Measurements from ENCODE around the gene CNN3. TPM values are rescaled to one million over a fixed set of nuclear protein-coding genes. Genes with fewer than 3 reads are reported as not detected.

Gene CNN3
- total and polyA plus RNA-seq, 2 of the 4 experiments (the other 2 are of a cell fraction): 249 to 552 TPM

DNA sequence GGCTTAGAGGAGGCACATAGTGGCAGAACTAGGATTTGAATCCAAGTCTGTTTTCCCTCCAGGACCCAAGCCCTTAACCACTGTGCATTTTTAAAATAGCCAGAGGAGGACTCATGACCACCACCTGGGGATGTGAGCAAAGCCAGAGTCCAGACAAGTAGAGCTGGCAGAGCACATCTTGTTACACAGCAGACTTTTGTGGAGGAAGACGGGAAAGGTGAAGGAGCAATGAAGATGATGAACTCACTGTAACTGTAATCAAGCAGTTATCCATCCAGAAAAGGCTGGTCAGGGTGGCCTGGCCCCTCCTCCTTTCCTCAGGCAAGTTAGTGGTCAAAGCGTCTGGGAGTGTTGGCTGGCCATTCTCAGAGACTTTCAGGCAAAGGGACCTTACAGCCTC, 55.9 kb downstream of the CNN3 start:
- H3K4me1 ChIP-seq (ENCODE audit: control insufficient read depth, insufficient read depth, low read length): peaks cover 26% of the 10 kb centered on the region
- no peak overlapping the region for H3K4me3 ChIP-seq (ENCODE audit: insufficient read depth, low read depth, low read length)
- H2BK5ac ChIP-seq (ENCODE audit: low read depth, low read length, poor library complexity, severe bottlenecking): no peak overlapping the region
- no peak overlapping the region for H3K27ac ChIP-seq (ENCODE audit: insufficient read depth, low read length)
- peaks cover 10% of the 10 kb centered on the region for H3K9me1 ChIP-seq (ENCODE audit: insufficient read depth, low read length)
- no peaks in the 10 kb centered on the region for H3K36me3 ChIP-seq (ENCODE audit: control insufficient read depth, insufficient read depth, low read length)
- ChIA-PET CTCF (interaction anchor here (0.6 kb wide), 1 partner anchor 17 kb away, joined by 3 read pairs; no protein-coding TSS in a partner anchor), POLR2A (ENCODE audit: unreplicated experiment) (no interaction called here)
- no peak overlapping the region for H4K5ac ChIP-seq (ENCODE audit: low read depth, low read length)
- in situ Hi-C loops (cut with MboI; ENCODE audit: low sequenced_read_pairs): no loop called here
- no peak overlapping the region for H3K18ac ChIP-seq (ENCODE audit: low read depth, low read length)
- peak overlapping the region; percentile 7 for H2AK9ac ChIP-seq (replicated peaks; ENCODE audit: low read depth, low read length, poor library complexity)
- H4K8ac ChIP-seq (ENCODE audit: low read depth in 2 of 2, low read length in 2 of 2): peak overlapping the region in 1 of 2 experiments; percentile 22; a peak in 1 of 4 replicates
- no peaks in the 10 kb centered on the region for H4K20me1 ChIP-seq (ENCODE audit: insufficient read depth, low read length)
- H2AK5ac ChIP-seq (ENCODE audit: low read depth, low read length): 0 out of 2 replicates have a peak overlapping the region, but pooled peaks have one; percentile 9
- no peak overlapping the region for H3K9ac ChIP-seq (ENCODE audit: low read depth, low read length)
- H3K23ac ChIP-seq (ENCODE audit: low read depth, low read length): no peak overlapping the region
- TF ChIP-seq RAD21 (IDR thresholded peaks at IDR 0.05; ENCODE audit: low read length) (no peak), MXI1 (IDR thresholded peaks at IDR 0.05; ENCODE audit: borderline replicate concordance, low read depth, low read length) (no peak), NFE2L2 (IDR thresholded peaks at IDR 0.05; ENCODE audit: low read depth, low read length) (no peak), FOS (IDR thresholded peaks at IDR 0.05; ENCODE audit: low read depth, low read length) (no peak), SMC3 (IDR thresholded peaks at IDR 0.05; ENCODE audit: low read depth, low read length) (no peak), CEBPB (IDR thresholded peaks at IDR 0.05; ENCODE audit: low read depth, low read length) (no peak), BHLHE40 (IDR thresholded peaks at IDR 0.05; ENCODE audit: low read depth, low read length) (no peak), POLR2A (IDR thresholded peaks at IDR 0.05; ENCODE audit: low read depth, low read length) (no peak)
- TF ChIP-seq, protein P1, sequence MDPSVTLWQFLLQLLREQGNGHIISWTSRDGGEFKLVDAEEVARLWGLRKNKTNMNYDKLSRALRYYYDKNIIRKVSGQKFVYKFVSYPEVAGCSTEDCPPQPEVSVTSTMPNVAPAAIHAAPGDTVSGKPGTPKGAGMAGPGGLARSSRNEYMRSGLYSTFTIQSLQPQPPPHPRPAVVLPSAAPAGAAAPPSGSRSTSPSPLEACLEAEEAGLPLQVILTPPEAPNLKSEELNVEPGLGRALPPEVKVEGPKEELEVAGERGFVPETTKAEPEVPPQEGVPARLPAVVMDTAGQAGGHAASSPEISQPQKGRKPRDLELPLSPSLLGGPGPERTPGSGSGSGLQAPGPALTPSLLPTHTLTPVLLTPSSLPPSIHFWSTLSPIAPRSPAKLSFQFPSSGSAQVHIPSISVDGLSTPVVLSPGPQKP (IDR thresholded peaks at IDR 0.05; ENCODE audit: borderline replicate concordance, low read depth, low read length): no peak
- TF ChIP-seq, protein P2, sequence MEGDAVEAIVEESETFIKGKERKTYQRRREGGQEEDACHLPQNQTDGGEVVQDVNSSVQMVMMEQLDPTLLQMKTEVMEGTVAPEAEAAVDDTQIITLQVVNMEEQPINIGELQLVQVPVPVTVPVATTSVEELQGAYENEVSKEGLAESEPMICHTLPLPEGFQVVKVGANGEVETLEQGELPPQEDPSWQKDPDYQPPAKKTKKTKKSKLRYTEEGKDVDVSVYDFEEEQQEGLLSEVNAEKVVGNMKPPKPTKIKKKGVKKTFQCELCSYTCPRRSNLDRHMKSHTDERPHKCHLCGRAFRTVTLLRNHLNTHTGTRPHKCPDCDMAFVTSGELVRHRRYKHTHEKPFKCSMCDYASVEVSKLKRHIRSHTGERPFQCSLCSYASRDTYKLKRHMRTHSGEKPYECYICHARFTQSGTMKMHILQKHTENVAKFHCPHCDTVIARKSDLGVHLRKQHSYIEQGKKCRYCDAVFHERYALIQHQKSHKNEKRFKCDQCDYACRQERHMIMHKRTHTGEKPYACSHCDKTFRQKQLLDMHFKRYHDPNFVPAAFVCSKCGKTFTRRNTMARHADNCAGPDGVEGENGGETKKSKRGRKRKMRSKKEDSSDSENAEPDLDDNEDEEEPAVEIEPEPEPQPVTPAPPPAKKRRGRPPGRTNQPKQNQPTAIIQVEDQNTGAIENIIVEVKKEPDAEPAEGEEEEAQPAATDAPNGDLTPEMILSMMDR (conservative IDR thresholded peaks at IDR 0.05; ENCODE audit: low read depth, low read length): no peak
- TF ChIP-seq, protein P3, sequence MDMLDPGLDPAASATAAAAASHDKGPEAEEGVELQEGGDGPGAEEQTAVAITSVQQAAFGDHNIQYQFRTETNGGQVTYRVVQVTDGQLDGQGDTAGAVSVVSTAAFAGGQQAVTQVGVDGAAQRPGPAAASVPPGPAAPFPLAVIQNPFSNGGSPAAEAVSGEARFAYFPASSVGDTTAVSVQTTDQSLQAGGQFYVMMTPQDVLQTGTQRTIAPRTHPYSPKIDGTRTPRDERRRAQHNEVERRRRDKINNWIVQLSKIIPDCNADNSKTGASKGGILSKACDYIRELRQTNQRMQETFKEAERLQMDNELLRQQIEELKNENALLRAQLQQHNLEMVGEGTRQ (IDR thresholded peaks at IDR 0.05; ENCODE audit: low read depth, low read length): no peak
- no TSS peak for BruUV-seq (replicated peaks)
- H3K14ac ChIP-seq (replicated peaks; ENCODE audit: low read depth, low read length): no peak overlapping the region; the same call in 1 of the 2 replicates
- WGBS, 2 experiments (ENCODE audit: extremely low coverage in 2 of 2, insufficient read length in 1 of 2): no CpG with 5 or more reads among the region's 2 CpGs
- DNase-seq (peak; percentile 65), ATAC-seq (ENCODE audit: low read depth) (no peak)
- H2BK120ac ChIP-seq (ENCODE audit: low read depth, low read length): peak overlapping the region; percentile 44; the same call in 1 of the 2 replicates
- H2BK15ac ChIP-seq (ENCODE audit: low read depth, low read length): peak overlapping the region; percentile 26; the same call in 1 of the 3 replicates
- no peak overlapping the region for H3K4me2 ChIP-seq (ENCODE audit: low read depth, low read length)
- no peaks in the 10 kb centered on the region for H3K27me3 ChIP-seq (ENCODE audit: control insufficient read depth, insufficient read depth, low read length)
- no peak overlapping the region for H3K56ac ChIP-seq (ENCODE audit: extremely low read depth, insufficient read depth, low read length)
- dilution Hi-C loops (cut with HindIII; ENCODE audit: low sequenced_read_pairs, unreplicated experiment): no loop called here
- H3K9me3 ChIP-seq (ENCODE audit: control insufficient read depth, insufficient read depth, low read length): no peaks in the 10 kb centered on the region
- peaks cover 0 to 4% of the 10 kb centered on the region in 2 experiments; a peak in 1 of 4 replicates for H3K79me1 ChIP-seq (ENCODE audit: low read depth in 1 of 2, low read length in 2 of 2)
- H2BK20ac ChIP-seq (ENCODE audit: low read depth, low read length): 0 out of 2 replicates have a peak overlapping the region, but pooled peaks have one; percentile 0
- H3K4ac ChIP-seq (ENCODE audit: low read depth, low read length): peak overlapping the region; percentile 1; the same call in 1 of the 2 replicates
- peak overlapping the region; percentile 16 for H2AFZ ChIP-seq (replicated peaks; ENCODE audit: low read length, poor library complexity)
- intact Hi-C loops (cut with micrococcal nuclease): no loop called here
- no peak overlapping the region; the same call in 1 of the 2 replicates for H4K91ac ChIP-seq (ENCODE audit: insufficient read depth, low read depth, low read length)

Data from IMR-90 (cell line).